ENCODE results near the gene BICD1. TPM values are rescaled to one million over a fixed set of nuclear protein-coding genes. Genes with fewer than 3 reads are reported as not detected.

Gene BICD1
- total RNA-seq, 3 donors from 2014 or later: 4.1 to 13.7 (median 5.3) TPM

GRCh38 chr12:32233568-32233967 is 126.9 kb downstream of the BICD1 start:
- DNase-seq (no peak), ATAC-seq (no peak)
- TF ChIP-seq CTCF (IDR thresholded peaks at IDR 0.05): no peak
- no peak overlapping the region for H3K4me3 ChIP-seq
- intact Hi-C loops (cut with DNase I, micrococcal nuclease): no loop called here
- H3K9me3 ChIP-seq: no peaks in the 10 kb centered on the region
- H3K36me3 ChIP-seq (ENCODE audit: low read depth): no peaks in the 10 kb centered on the region
- no peaks in the 10 kb centered on the region for H3K4me1 ChIP-seq (ENCODE audit: low read depth)

GRCh38 chr12:32235251-32235650 is 128.6 kb downstream of the BICD1 start:
- TF ChIP-seq CTCF (IDR thresholded peaks at IDR 0.05): no peak
- Histone ChIP-seq H3K4me1 (ENCODE audit: low read depth) (no peaks in the 10 kb centered on the region), H3K4me3 (no peak overlapping the region), H3K36me3 (ENCODE audit: low read depth) (no peaks in the 10 kb centered on the region), H3K9me3 (no peaks in the 10 kb centered on the region)
- ATAC-seq (no peak), DNase-seq (no peak)
- intact Hi-C loops (cut with DNase I, micrococcal nuclease): no loop called here

- intact Hi-C loops (cut with DNase I, micrococcal nuclease): no loop called here
- no peaks in the 10 kb centered on the region for H3K36me3 ChIP-seq (ENCODE audit: low read depth)
- no peak for TF ChIP-seq CTCF (IDR thresholded peaks at IDR 0.05)
- DNase-seq (no peak), ATAC-seq (no peak)
- H3K4me1 ChIP-seq (ENCODE audit: low read depth): no peaks in the 10 kb centered on the region
- no peaks in the 10 kb centered on the region for H3K9me3 ChIP-seq
- H3K4me3 ChIP-seq: no peak overlapping the region
These were observed 133.5 kb downstream of the BICD1 start for GRCh38 chr12:32240162-32240561.

- ATAC-seq: no peak
- H3K4me3 ChIP-seq: no peak overlapping the region
- no peaks in the 10 kb centered on the region for H3K9me3 ChIP-seq
- no peaks in the 10 kb centered on the region for H3K4me1 ChIP-seq (ENCODE audit: low read depth)
- intact Hi-C loops (cut with DNase I, micrococcal nuclease): no loop called here
- no peak for TF ChIP-seq CTCF (IDR thresholded peaks at IDR 0.05)
- no peak for DNase-seq
- no peaks in the 10 kb centered on the region for H3K36me3 ChIP-seq (ENCODE audit: low read depth)
These were observed 134.2 kb downstream of the BICD1 start for GRCh38 chr12:32240831-32241230.

GRCh38 chr12:32242641-32243040 is 136.0 kb downstream of the BICD1 start:
- DNase-seq: no peak
- TF ChIP-seq CTCF (IDR thresholded peaks at IDR 0.05): no peak
- H3K4me3 ChIP-seq: no peak overlapping the region
- H3K4me1 ChIP-seq (ENCODE audit: low read depth): no peaks in the 10 kb centered on the region
- no peaks in the 10 kb centered on the region for H3K9me3 ChIP-seq
- H3K36me3 ChIP-seq (ENCODE audit: low read depth): no peaks in the 10 kb centered on the region
- intact Hi-C loops (cut with DNase I, micrococcal nuclease): no loop called here
- no peak for ATAC-seq

- intact Hi-C loops (cut with DNase I, micrococcal nuclease): no loop called here
- ATAC-seq (no peak), DNase-seq (no peak)
- Histone ChIP-seq H3K4me3 (no peak overlapping the region), H3K36me3 (ENCODE audit: low read depth) (no peaks in the 10 kb centered on the region), H3K9me3 (no peaks in the 10 kb centered on the region), H3K4me1 (ENCODE audit: low read depth) (no peaks in the 10 kb centered on the region)
- no peak for TF ChIP-seq CTCF (IDR thresholded peaks at IDR 0.05)
These were observed 141.9 kb downstream of the BICD1 start for GRCh38 chr12:32248441-32249140.

Data from mucosa of descending colon (tissue), 3 donors.